K562 (cell line): ENCODE results near the gene ETV2. TPM values are rescaled to one million over a fixed set of nuclear protein-coding genes. Genes with fewer than 3 reads are reported as not detected.

Experiments
- ETS2 ChIP-seq: IDR thresholded peaks from 2 replicates; pipeline ENCODE4 v1.6.1; 2016; ENCODE audit warnings: borderline replicate concordance, missing genetic modification characterization, mild to moderate bottlenecking, moderate library complexity, missing compliant biosample characterization; ENCODE audit not compliant: poor library complexity, severe bottlenecking
- HNRNPK ChIP-seq: fragments of 200-400 bp; formaldehyde crosslinking; IDR thresholded peaks from one replicate; pipeline ENCODE4 v1.6.1; 2018; ENCODE audit warnings: mild to moderate bottlenecking, low read depth, low read length; ENCODE audit not compliant: poor library complexity, severe bottlenecking
- HSF4 ChIP-seq: fragments of 250-450 bp; sonication (Bioruptor Pico); IDR thresholded peaks from 2 replicates; pipeline ENCODE4 v2.1.2; 2022; ENCODE audit warnings: mild to moderate bottlenecking, moderate library complexity, borderline replicate concordance
- NCOA6 ChIP-seq: fragments of 450-650 bp; IDR thresholded peaks from 2 replicates; pipeline ENCODE4 v1.6.1; 2017; ENCODE audit warnings: mild to moderate bottlenecking
- NR4A1 ChIP-seq, 2 experiments: fragments of 250-450 bp in 1 of 2; fragments of 450-650 bp in 1 of 2; sonication (Bioruptor Pico) in 1 of 2; IDR thresholded peaks; 2 replicates each; pipeline versions ENCODE4 v1.4.0 to v1.6.1; 2016 to 2020; ENCODE audit warnings: mild to moderate bottlenecking in 2 of 2, missing compliant biosample characterization in 1 of 2, missing genetic modification characterization in 1 of 2, moderate library complexity in 1 of 2
- SMARCE1 ChIP-seq: fragments of 450-650 bp; IDR thresholded peaks from 2 replicates; pipeline ENCODE4 v1.7.1; 2016; ENCODE audit warnings: mild to moderate bottlenecking
- SRSF1 ChIP-seq: fragments of 200-400 bp; formaldehyde crosslinking; IDR thresholded peaks from 2 replicates; pipeline ENCODE4 v1.6.1; 2017; ENCODE audit warnings: mild to moderate bottlenecking, low read depth, low read length, moderate library complexity
- STAG1 ChIP-seq: sonication (generic); formaldehyde crosslinking; IDR thresholded peaks from 2 replicates; pipeline ENCODE4 v1.5.0; 2020; ENCODE audit warnings: missing genetic modification reagents, borderline replicate concordance
- ZMIZ1 ChIP-seq, 2 experiments: fragments of 150-350 bp in 1 of 2; IDR thresholded peaks; 2 replicates each; pipeline ENCODE4 v1.6.1; 2012 to 2016; ENCODE audit warnings: low read depth in 2 of 2, low read length in 2 of 2, mild to moderate bottlenecking in 1 of 2, moderate library complexity in 1 of 2
- ZNF134 ChIP-seq: fragments of 250-450 bp; sonication (Bioruptor Pico); conservative IDR thresholded peaks from 2 replicates; pipeline ENCODE4 v1.4.0; 2020
- ZNF282 ChIP-seq: sonication (generic); formaldehyde crosslinking; IDR thresholded peaks from 2 replicates; pipeline ENCODE4 v1.8.1; 2023; ENCODE audit warnings: missing genetic modification reagents
- polyA plus RNA-seq, 8 experiments: library from polyadenylated mRNA; depleted of rRNA in 4 of 8; stranded (reverse) in 5 of 8; unstranded in 3 of 8; fragments of >200 nt; fragmentation: Nextera tagmentation in 2 of 8; fragmentation: Illumina TruSeq in 1 of 8; extraction: Ambion mirVana in 2 of 8; extraction: Trizol in 1 of 8; gene quantifications; 2 replicates each; pipeline versions ENCODE4 v1.2.1 to v1.2.3, GENCODE V29; 2011 to 2014; ENCODE audit warnings: inconsistent platforms in 1 of 8, missing spikeins in 1 of 8
- total RNA-seq, 7 experiments: library from RNA; depleted of rRNA in 6 of 7; stranded (reverse); fragments of >200 nt in 6 of 7; fragmentation: Illumina TruSeq in 2 of 7; extraction: Trizol in 2 of 7; gene quantifications; 2 replicates each; pipeline versions ENCODE4 v1.2.1 to v1.2.3, GENCODE V29; 2011 to 2021; ENCODE audit warnings: low replicate concordance in 1 of 7
- TF ChIP-seq, protein P1 (sequence below): fragments of 250-450 bp; sonication (Bioruptor Pico); IDR thresholded peaks from 2 replicates; pipeline ENCODE4 v1.4.0; 2020; ENCODE audit warnings: mild to moderate bottlenecking, moderate library complexity, borderline replicate concordance
- TF ChIP-seq, protein P2 (sequence below): fragments of 450-650 bp; IDR thresholded peaks from 2 replicates; pipeline ENCODE4 v1.7.0; 2016; ENCODE audit warnings: borderline replicate concordance
- TF ChIP-seq, protein P3 (sequence below): fragments of 250-450 bp; sonication (Bioruptor Pico); IDR thresholded peaks from 2 replicates; pipeline ENCODE4 v1.5.0; 2020; ENCODE audit warnings: mild to moderate bottlenecking, borderline replicate concordance
- TF ChIP-seq, protein P4 (sequence below): fragments of 250-450 bp; sonication (Bioruptor Pico); IDR thresholded peaks from 2 replicates; pipeline ENCODE4 v1.9.0; 2021; ENCODE audit warnings: mild to moderate bottlenecking

Gene ETV2
- total and polyA plus RNA-seq, 9 of the 15 experiments (the other 6 are each of a cell fraction or from before 2014, with no cell fraction given): 0.11 to 3.7 (median 0.55) TPM

GRCh38 chr19:35644206-35644986, 2.9 kb downstream of the ETV2 start (continued):
- TF ChIP-seq, protein P1, sequence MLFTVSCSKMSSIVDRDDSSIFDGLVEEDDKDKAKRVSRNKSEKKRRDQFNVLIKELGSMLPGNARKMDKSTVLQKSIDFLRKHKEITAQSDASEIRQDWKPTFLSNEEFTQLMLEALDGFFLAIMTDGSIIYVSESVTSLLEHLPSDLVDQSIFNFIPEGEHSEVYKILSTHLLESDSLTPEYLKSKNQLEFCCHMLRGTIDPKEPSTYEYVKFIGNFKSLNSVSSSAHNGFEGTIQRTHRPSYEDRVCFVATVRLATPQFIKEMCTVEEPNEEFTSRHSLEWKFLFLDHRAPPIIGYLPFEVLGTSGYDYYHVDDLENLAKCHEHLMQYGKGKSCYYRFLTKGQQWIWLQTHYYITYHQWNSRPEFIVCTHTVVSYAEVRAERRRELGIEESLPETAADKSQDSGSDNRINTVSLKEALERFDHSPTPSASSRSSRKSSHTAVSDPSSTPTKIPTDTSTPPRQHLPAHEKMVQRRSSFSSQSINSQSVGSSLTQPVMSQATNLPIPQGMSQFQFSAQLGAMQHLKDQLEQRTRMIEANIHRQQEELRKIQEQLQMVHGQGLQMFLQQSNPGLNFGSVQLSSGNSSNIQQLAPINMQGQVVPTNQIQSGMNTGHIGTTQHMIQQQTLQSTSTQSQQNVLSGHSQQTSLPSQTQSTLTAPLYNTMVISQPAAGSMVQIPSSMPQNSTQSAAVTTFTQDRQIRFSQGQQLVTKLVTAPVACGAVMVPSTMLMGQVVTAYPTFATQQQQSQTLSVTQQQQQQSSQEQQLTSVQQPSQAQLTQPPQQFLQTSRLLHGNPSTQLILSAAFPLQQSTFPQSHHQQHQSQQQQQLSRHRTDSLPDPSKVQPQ (CRISPR knock-in tag): no peak
- TF ChIP-seq STAG1 (CRISPR knock-in tag) (no peak), ETS2 (tag) (no peak), HNRNPK (no peak), SRSF1 (no peak), SMARCE1 (no peak), NCOA6 (no peak), NR4A1 (CRISPR knock-in tag; IDR thresholded peaks at IDR 0.05) (no peak), NR4A1 (tag; IDR thresholded peaks at IDR 0.05) (no peak), ZMIZ1 (IDR thresholded peaks at IDR 0.05; ENCODE audit: low read depth in 2 of 2, low read length in 2 of 2) (no peak), ZNF282 (CRISPR knock-in tag) (no peak), HSF4 (CRISPR knock-in tag) (no peak), ZNF134 (CRISPR knock-in tag) (no peak)
- TF ChIP-seq, protein P2, sequence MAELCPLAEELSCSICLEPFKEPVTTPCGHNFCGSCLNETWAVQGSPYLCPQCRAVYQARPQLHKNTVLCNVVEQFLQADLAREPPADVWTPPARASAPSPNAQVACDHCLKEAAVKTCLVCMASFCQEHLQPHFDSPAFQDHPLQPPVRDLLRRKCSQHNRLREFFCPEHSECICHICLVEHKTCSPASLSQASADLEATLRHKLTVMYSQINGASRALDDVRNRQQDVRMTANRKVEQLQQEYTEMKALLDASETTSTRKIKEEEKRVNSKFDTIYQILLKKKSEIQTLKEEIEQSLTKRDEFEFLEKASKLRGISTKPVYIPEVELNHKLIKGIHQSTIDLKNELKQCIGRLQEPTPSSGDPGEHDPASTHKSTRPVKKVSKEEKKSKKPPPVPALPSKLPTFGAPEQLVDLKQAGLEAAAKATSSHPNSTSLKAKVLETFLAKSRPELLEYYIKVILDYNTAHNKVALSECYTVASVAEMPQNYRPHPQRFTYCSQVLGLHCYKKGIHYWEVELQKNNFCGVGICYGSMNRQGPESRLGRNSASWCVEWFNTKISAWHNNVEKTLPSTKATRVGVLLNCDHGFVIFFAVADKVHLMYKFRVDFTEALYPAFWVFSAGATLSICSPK: 0 out of 2 replicates have a peak, but pooled peaks have one; percentile 70
- TF ChIP-seq, protein P3, sequence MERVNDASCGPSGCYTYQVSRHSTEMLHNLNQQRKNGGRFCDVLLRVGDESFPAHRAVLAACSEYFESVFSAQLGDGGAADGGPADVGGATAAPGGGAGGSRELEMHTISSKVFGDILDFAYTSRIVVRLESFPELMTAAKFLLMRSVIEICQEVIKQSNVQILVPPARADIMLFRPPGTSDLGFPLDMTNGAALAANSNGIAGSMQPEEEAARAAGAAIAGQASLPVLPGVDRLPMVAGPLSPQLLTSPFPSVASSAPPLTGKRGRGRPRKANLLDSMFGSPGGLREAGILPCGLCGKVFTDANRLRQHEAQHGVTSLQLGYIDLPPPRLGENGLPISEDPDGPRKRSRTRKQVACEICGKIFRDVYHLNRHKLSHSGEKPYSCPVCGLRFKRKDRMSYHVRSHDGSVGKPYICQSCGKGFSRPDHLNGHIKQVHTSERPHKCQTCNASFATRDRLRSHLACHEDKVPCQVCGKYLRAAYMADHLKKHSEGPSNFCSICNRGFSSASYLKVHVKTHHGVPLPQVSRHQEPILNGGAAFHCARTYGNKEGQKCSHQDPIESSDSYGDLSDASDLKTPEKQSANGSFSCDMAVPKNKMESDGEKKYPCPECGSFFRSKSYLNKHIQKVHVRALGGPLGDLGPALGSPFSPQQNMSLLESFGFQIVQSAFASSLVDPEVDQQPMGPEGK (CRISPR knock-in tag): no peak
- TF ChIP-seq, protein P4, sequence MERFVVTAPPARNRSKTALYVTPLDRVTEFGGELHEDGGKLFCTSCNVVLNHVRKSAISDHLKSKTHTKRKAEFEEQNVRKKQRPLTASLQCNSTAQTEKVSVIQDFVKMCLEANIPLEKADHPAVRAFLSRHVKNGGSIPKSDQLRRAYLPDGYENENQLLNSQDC (CRISPR knock-in tag): no peak
